ENCODE measurements around the gene LRBA.

- no peak for TF ChIP-seq EP300 (IDR thresholded peaks at IDR 0.05)
- TF ChIP-seq, protein P1, sequence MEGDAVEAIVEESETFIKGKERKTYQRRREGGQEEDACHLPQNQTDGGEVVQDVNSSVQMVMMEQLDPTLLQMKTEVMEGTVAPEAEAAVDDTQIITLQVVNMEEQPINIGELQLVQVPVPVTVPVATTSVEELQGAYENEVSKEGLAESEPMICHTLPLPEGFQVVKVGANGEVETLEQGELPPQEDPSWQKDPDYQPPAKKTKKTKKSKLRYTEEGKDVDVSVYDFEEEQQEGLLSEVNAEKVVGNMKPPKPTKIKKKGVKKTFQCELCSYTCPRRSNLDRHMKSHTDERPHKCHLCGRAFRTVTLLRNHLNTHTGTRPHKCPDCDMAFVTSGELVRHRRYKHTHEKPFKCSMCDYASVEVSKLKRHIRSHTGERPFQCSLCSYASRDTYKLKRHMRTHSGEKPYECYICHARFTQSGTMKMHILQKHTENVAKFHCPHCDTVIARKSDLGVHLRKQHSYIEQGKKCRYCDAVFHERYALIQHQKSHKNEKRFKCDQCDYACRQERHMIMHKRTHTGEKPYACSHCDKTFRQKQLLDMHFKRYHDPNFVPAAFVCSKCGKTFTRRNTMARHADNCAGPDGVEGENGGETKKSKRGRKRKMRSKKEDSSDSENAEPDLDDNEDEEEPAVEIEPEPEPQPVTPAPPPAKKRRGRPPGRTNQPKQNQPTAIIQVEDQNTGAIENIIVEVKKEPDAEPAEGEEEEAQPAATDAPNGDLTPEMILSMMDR (IDR thresholded peaks at IDR 0.05): no peak
- TF ChIP-seq POLR2AphosphoS5 (IDR thresholded peaks at IDR 0.05): no peak
Measured at GRCh38 chr4:150782311-150782710, 232.8 kb downstream of the LRBA start.

Measured in stomach (tissue), 4 donors.